Measurements from ENCODE around the gene SUPT4H1. TPM values are rescaled to one million over a fixed set of nuclear protein-coding genes. Genes with fewer than 3 reads are reported as not detected.

SUPT4H1 gene
- total RNA-seq, 1 experiment from 2014 or later, result 100.0 TPM

DNA sequence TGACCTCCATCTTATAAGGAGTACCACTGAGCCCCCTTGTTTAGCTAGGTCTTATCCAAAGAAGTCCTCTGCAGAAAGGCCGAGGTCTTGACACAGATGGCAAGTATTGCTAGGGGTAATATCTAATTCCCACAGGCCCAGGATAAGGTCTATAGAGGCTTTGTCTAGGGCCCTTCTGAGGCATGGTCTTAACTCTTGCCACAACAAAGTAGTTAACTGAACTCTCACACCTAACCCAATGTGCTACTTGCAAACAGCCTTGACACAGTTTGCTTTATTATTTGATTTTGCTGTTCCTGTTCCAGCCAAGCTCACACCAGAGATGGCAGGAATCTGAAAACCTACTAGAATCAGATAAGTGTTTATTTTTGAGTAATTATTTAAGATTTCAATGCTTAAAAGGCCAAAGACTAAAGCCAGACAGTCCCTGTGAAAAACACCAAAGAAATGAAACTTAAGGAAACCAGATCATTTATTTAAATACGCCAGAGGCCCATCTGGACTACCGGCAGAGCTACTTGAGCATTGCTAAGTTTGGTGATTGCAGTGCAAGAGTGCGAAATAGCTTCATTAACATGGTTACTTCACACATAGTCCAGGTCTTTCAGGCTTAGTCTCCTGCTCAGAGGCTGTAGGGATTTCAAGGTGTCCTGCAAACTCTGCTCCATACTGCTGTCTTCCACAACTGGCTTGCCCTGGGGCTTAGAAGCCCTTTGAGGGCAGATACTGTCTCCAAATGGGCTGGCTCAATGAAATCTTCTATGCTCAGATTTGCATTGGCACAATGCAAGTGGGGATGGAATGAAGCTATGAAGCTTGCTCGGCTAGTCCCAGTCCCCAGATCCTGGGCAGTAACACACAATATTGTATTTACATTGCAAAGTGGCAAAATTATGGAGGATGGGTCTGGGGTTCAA is 28.5 kb upstream of the SUPT4H1 start:
- Histone ChIP-seq H3K27ac (ENCODE audit: low read length) (no peak overlapping the region), H3K9ac (ENCODE audit: low read length) (no peak overlapping the region), H3K9me2 (replicated peaks; ENCODE audit: low read length) (no peaks in the 10 kb centered on the region), H3K4me2 (ENCODE audit: low read length) (no peak overlapping the region), H2AFZ (ENCODE audit: low read length) (no peak overlapping the region), H3K27me3 (ENCODE audit: low read length) (no peaks in the 10 kb centered on the region), H3F3A (ENCODE audit: low read length, unreplicated experiment) (no peaks in the 10 kb centered on the region), H3K4me3 (ENCODE audit: low read length) (no peak overlapping the region), H3K79me2 (ENCODE audit: low read length) (no peaks in the 10 kb centered on the region), H3K4me1 (ENCODE audit: insufficient read depth, low read length) (peaks cover 21% of the 10 kb centered on the region), H3K9me3 (ENCODE audit: low read length) (no peaks in the 10 kb centered on the region), H4K20me1 (ENCODE audit: low read length) (no peaks in the 10 kb centered on the region), H3K36me3 (ENCODE audit: low read depth, low read length) (no peaks in the 10 kb centered on the region)
- BruUV-seq (replicated peaks), result no TSS peak
- ATAC-seq (no peak), DNase-seq (no peak)
- CTCF ChIA-PET, result no interaction called here
- POLR2A ChIA-PET (ENCODE audit: unreplicated experiment), result no interaction called here
- intact Hi-C loops (cut with micrococcal nuclease), result no loop called here
- TF ChIP-seq, protein P1, sequence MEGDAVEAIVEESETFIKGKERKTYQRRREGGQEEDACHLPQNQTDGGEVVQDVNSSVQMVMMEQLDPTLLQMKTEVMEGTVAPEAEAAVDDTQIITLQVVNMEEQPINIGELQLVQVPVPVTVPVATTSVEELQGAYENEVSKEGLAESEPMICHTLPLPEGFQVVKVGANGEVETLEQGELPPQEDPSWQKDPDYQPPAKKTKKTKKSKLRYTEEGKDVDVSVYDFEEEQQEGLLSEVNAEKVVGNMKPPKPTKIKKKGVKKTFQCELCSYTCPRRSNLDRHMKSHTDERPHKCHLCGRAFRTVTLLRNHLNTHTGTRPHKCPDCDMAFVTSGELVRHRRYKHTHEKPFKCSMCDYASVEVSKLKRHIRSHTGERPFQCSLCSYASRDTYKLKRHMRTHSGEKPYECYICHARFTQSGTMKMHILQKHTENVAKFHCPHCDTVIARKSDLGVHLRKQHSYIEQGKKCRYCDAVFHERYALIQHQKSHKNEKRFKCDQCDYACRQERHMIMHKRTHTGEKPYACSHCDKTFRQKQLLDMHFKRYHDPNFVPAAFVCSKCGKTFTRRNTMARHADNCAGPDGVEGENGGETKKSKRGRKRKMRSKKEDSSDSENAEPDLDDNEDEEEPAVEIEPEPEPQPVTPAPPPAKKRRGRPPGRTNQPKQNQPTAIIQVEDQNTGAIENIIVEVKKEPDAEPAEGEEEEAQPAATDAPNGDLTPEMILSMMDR (conservative IDR thresholded peaks at IDR 0.05; ENCODE audit: low read depth, low read length), result no peak
- TF ChIP-seq EZH2 (IDR thresholded peaks at IDR 0.05; ENCODE audit: low read length, unreplicated experiment), result no peak
- TF ChIP-seq EZH2phosphoT487 (IDR thresholded peaks at IDR 0.05; ENCODE audit: borderline replicate concordance, low read length), result no peak

DNA sequence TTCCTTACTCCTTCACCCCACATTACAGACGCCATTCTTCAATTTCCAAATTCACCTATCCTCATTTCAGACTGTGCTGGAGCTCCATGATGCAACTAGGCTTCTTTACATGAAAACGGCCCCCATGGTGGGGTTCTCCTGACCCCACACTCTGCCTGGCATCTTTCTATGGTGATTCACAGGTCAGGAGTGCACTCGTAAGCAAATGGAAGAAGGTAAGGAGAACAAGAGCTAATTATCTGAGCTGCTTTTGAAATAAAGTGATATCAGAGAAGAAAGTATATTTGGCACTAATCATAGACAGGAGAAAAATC is 27.5 kb upstream of the SUPT4H1 start:
- Histone ChIP-seq H3K9ac (ENCODE audit: low read length) (no peak overlapping the region), H3K9me3 (ENCODE audit: low read length) (no peaks in the 10 kb centered on the region), H3K4me3 (ENCODE audit: low read length) (no peak overlapping the region), H3F3A (ENCODE audit: low read length, unreplicated experiment) (no peaks in the 10 kb centered on the region), H3K27me3 (ENCODE audit: low read length) (no peaks in the 10 kb centered on the region), H3K4me2 (ENCODE audit: low read length) (no peak overlapping the region), H4K20me1 (ENCODE audit: low read length) (no peaks in the 10 kb centered on the region), H3K9me2 (replicated peaks; ENCODE audit: low read length) (no peaks in the 10 kb centered on the region), H2AFZ (ENCODE audit: low read length) (no peak overlapping the region), H3K79me2 (ENCODE audit: low read length) (no peaks in the 10 kb centered on the region), H3K36me3 (ENCODE audit: low read depth, low read length) (no peaks in the 10 kb centered on the region), H3K4me1 (ENCODE audit: insufficient read depth, low read length) (peaks cover 21% of the 10 kb centered on the region), H3K27ac (ENCODE audit: low read length) (no peak overlapping the region)
- ChIA-PET POLR2A (ENCODE audit: unreplicated experiment) (no interaction called here), CTCF (interaction anchor here (1.3 kb wide), 1 partner anchor 38 kb away, joined by 3 read pairs; the partner anchor contains the start of gene RNF43)
- TF ChIP-seq EZH2phosphoT487 (IDR thresholded peaks at IDR 0.05; ENCODE audit: borderline replicate concordance, low read length) (no peak), EZH2 (IDR thresholded peaks at IDR 0.05; ENCODE audit: low read length, unreplicated experiment) (no peak)
- TF ChIP-seq, protein P1 (conservative IDR thresholded peaks at IDR 0.05; ENCODE audit: low read depth, low read length), result no peak
- BruUV-seq (replicated peaks), result no TSS peak
- intact Hi-C loops (cut with micrococcal nuclease), result no loop called here
- ATAC-seq (no peak), DNase-seq (no peak)

Measured in PC-3 (cell line).